ENCODE measurements around the gene PTPN14.

DNA sequence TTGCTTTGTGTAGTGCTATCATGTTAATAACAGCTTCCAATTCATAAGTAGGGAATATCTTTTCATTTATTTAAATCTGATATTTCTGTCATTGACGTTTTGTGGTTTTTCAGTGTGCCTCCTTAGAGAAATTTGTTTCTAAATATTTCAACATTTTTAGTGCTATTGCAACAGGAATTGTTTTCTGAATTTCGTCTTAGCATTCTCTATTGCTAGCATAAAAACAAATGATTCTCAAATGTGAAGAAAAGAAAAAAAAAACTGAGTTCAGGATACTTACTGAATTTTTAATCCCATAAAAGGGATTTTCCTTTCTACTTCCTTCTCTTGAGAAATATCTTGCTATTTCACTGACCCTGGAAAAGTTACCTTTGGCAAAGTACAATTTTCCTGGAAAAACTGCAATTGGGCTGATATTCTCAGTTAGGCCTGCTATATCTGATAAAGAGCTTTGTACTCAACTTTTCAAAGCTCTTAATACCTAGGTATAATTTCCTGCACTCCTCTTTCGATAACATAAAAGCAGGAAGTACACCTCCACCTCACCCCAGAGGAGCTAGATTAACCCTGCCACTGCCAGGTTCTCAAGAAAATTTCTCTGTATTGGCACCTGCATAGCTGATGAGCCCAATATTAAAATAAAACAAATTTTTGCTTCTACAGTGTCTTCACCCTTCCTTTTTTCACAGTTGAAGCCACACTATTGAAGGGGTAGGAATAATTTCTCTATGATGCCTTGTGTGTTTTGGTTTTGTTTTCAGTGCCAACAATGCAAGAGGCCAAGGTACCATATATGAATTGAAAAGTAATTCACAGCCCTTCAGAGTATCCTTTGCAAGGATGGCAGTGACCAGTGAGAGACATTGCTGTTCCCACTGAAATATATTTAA lies 35.6 kb downstream of the PTPN14 start:
- TF ChIP-seq, protein P1, sequence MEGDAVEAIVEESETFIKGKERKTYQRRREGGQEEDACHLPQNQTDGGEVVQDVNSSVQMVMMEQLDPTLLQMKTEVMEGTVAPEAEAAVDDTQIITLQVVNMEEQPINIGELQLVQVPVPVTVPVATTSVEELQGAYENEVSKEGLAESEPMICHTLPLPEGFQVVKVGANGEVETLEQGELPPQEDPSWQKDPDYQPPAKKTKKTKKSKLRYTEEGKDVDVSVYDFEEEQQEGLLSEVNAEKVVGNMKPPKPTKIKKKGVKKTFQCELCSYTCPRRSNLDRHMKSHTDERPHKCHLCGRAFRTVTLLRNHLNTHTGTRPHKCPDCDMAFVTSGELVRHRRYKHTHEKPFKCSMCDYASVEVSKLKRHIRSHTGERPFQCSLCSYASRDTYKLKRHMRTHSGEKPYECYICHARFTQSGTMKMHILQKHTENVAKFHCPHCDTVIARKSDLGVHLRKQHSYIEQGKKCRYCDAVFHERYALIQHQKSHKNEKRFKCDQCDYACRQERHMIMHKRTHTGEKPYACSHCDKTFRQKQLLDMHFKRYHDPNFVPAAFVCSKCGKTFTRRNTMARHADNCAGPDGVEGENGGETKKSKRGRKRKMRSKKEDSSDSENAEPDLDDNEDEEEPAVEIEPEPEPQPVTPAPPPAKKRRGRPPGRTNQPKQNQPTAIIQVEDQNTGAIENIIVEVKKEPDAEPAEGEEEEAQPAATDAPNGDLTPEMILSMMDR (IDR thresholded peaks at IDR 0.05), result no peak
- no peak for TF ChIP-seq POLR2A (IDR thresholded peaks at IDR 0.05)
